Tibial artery (tissue), 4 donors: Measurements from ENCODE around the gene IFI6.

Experiments
- DNase-seq, 2 donors: peaks; one replicate each; pipeline ENCODE4 v3.0.0-alpha.2; 2019
- H3K27ac ChIP-seq, 2 donors: fragments of 200-600 bp; sonication (generic) in 1 of 2; 1 replicate in 1 of 2; 2 replicates in 1 of 2; pipeline ENCODE4 v1.5.1; 2018 to 2019; ENCODE audit warnings: mild to moderate bottlenecking in 1 of 2
- H3K27me3 ChIP-seq, 2 donors: fragments of 200-600 bp; sonication (generic) in 1 of 2; one replicate each; pipeline versions ENCODE4 v1.5.1 to v1.6.0; 2016 to 2019
- H3K36me3 ChIP-seq, 3 donors: fragments of 200-600 bp; sonication (generic) in 2 of 3; one replicate each; pipeline ENCODE4 v1.5.1; 2016 to 2019; ENCODE audit warnings: mild to moderate bottlenecking in 2 of 3
- H3K4me1 ChIP-seq, 4 donors: fragments of 200-600 bp; sonication (generic) in 2 of 4; 1 replicate in 3 of 4; 2 replicates in 1 of 4; pipeline ENCODE4 v1.5.1; 2016 to 2019
- H3K4me3 ChIP-seq, 2 donors: fragments of 200-600 bp; sonication (generic) in 1 of 2; 1 replicate in 1 of 2; 2 replicates in 1 of 2; pipeline ENCODE4 v1.5.1; 2018 to 2019; ENCODE audit warnings: mild to moderate bottlenecking in 2 of 2
- H3K9me3 ChIP-seq, 3 donors: fragments of 200-600 bp; sonication (generic) in 1 of 3; one replicate each; pipeline ENCODE4 v1.5.1; 2016 to 2019
- intact Hi-C: fragments of 100-400 bp; cut with DNase I; formaldehyde crosslinking; loops from one replicate; pipeline ENCODE4 v1.15.0; 2023; ENCODE audit warnings: low total_unique reads
- TF ChIP-seq, protein P1 (sequence below), 2 experiments: fragments of 200-600 bp in 1 of 2; fragments of 450-650 bp in 1 of 2; IDR thresholded peaks; one replicate each; pipeline ENCODE4 v1.5.1; 2017 to 2019; ENCODE audit warnings: antibody characterized with exemption in 2 of 2, mild to moderate bottlenecking in 1 of 2, moderate library complexity in 1 of 2

The IFI6 gene

DNA sequence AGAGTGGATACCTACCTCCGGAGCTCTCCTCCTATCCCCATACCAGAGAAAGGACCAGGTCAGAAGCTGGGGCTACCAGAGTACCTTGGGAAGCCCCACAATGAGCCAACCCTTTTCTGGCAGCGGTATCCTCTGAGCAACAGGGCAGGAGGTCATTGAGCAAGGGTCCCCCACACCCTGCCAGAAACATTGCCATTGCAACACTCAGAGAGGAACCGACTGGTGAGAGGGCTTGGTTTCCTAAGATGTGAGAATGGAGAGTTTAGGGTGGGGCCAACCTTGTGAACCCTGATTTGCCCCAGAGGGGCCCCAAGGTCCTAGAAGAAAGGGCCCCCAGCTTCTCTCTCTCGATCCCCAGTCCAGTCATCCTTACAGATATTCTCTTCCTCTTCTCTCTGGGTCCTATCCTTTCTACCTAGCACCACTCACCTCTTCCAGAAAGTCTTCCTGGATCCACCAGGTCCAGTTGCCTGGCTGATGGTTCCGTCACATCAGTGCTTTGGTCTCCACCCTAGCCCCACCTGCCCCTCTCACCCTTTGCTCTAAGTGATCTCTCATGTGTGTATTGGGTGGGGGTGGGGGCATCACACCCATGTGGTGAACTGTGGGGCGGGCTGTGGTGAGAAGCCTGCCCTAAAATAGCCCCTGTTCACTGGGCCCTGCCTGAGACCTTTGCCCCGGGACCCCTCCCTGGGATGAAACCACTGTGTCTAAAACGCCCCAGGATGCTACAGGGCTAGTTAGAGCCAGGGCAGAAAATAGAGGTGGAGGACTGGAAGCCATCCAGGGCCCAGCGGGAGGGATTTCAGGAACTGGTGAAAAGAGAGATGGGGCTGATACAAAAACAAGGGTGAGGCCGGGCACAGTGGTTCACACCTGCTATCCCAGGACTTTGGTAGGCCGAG, 45.7 kb downstream of the IFI6 start:
- Histone ChIP-seq H3K4me1 (peaks cover 0 to 5% (median 2%) of the 10 kb centered on the region in 4 donors), H3K9me3 (no peaks in the 10 kb centered on the region), H3K27ac (no peak overlapping the region), H3K4me3 (no peak overlapping the region), H3K27me3 (no peaks in the 10 kb centered on the region), H3K36me3 (no peaks in the 10 kb centered on the region)
- TF ChIP-seq, protein P1, sequence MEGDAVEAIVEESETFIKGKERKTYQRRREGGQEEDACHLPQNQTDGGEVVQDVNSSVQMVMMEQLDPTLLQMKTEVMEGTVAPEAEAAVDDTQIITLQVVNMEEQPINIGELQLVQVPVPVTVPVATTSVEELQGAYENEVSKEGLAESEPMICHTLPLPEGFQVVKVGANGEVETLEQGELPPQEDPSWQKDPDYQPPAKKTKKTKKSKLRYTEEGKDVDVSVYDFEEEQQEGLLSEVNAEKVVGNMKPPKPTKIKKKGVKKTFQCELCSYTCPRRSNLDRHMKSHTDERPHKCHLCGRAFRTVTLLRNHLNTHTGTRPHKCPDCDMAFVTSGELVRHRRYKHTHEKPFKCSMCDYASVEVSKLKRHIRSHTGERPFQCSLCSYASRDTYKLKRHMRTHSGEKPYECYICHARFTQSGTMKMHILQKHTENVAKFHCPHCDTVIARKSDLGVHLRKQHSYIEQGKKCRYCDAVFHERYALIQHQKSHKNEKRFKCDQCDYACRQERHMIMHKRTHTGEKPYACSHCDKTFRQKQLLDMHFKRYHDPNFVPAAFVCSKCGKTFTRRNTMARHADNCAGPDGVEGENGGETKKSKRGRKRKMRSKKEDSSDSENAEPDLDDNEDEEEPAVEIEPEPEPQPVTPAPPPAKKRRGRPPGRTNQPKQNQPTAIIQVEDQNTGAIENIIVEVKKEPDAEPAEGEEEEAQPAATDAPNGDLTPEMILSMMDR (IDR thresholded peaks at IDR 0.05) = no peak
- no peak for DNase-seq
- intact Hi-C loops = no loop called here

DNA sequence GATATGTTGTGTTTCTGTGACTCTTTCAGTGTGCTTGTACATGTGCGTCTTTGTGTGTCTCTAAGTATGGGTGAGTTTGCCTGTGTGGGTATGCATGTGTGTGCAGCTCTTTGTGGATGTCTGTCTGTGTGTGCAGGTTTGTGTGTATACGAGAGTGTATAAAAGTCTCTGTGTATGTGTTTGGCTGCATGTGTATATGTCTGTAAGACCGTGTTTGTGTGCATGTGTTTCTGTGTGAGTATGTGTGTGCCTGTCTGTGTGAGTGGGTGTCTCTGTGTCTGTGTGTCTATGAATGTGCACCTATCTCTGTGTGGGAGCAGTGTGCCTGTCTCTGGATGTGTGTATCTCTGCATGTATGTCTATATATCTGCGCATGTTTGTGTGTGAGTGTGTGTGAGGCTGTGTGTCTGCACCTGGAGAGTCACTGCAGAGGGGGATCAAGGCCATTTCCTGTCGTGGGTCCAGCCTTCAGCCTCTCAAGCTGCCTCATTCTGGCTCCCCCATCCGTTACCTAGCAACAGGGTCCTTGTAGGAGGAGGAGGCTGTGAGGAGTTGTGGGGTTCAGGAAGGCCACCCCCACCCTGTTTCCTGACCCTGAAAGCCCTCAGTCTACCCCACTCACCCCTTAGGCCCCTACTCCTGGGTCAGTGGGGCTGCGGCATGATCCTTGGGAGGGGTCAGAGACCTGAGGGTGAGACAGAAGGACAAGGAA, 47.4 kb downstream of the IFI6 start:
- TF ChIP-seq, protein P1 (IDR thresholded peaks at IDR 0.05) = no peak
- Histone ChIP-seq H3K4me3 (no peak overlapping the region), H3K9me3 (no peaks in the 10 kb centered on the region), H3K4me1 (no peaks in the 10 kb centered on the region), H3K27ac (no peak overlapping the region), H3K27me3 (no peaks in the 10 kb centered on the region), H3K36me3 (no peaks in the 10 kb centered on the region)
- intact Hi-C loops = no loop called here
- DNase-seq = no peak

DNA sequence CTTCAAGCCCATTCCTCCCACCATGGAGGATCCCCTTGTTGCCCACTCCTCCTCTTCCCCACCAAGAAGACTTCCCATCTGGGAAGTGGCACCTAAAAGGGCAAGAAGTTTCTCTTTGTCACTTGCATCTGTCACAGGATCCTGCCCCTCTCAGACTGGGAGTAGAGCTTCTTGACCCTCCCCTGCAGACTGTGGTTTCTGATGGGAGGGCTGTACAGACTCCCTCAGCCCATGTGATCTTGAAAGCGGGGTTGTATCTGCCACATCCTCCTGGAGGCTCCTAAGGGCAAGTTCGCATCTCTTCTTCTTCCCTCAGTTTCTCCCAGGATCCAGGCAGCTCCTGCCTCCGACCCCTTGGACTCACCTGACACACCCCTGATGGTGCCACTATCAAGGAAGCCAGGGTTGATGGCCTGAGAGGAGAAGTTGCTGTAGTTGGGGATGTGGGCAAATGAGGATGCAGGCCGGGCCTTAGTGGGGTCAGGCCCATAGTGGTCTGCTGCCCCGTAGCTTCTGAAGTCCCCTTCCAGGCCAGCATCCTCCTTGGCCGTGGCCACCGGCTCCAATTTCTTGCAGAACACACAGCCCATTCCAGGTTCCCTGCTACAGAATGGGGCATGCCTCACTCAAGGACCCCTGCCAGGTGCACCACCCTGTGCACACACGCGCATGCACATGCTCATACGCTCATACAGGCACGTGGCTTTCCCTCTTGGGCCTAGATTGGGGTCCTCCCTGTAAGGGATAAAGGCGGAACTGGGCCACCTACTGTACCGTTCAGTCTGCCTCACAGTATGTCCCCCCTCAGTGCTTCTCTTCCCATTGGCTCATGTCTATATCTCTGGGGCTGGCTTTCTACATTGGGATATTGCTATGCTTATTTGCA, 48.4 kb downstream of the IFI6 start:
- H3K4me3 ChIP-seq = no peak overlapping the region
- TF ChIP-seq, protein P1 (IDR thresholded peaks at IDR 0.05) = no peak
- H3K36me3 ChIP-seq = no peaks in the 10 kb centered on the region
- no peaks in the 10 kb centered on the region for H3K4me1 ChIP-seq
- no peaks in the 10 kb centered on the region for H3K27me3 ChIP-seq
- H3K27ac ChIP-seq = no peak overlapping the region
- intact Hi-C loops = no loop called here
- no peaks in the 10 kb centered on the region for H3K9me3 ChIP-seq
- DNase-seq = no peak

DNA sequence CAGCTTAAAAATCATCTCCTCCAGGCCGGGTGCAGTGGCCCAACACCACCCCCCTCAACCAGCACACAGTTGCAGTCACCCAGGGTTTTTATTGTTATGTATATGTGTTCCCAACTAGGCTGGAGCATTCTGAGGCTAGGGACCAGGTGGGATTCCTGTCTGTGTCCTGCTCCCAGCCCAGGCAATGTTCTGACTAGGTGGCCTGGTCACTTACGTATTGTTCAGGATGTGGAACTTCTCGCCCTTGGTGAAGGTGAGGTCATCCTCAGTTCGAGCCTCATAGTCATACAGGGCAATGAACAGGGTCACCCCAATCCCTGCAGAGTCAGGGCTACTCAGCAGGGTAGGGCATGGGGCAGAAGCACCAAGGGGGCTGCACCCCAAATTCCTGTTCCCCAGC, 49.2 kb downstream of the IFI6 start:
- Histone ChIP-seq H3K4me3 (no peak overlapping the region), H3K4me1 (no peaks in the 10 kb centered on the region)
- no peak for DNase-seq

More for the DNA sequence above, 49.2 kb downstream of the IFI6 start:
- Histone ChIP-seq H3K27ac (no peak overlapping the region), H3K36me3 (no peaks in the 10 kb centered on the region), H3K9me3 (no peaks in the 10 kb centered on the region), H3K27me3 (no peaks in the 10 kb centered on the region)
- TF ChIP-seq, protein P1 (IDR thresholded peaks at IDR 0.05) = no peak
- intact Hi-C loops = no loop called here
